ENCODE measurements around the gene WFIKKN1. TPM values are rescaled to one million over a fixed set of nuclear protein-coding genes. Genes with fewer than 3 reads are reported as not detected.

WFIKKN1 gene
- total RNA-seq, 1 experiment from 2014 or later = 0.47 TPM

DNA sequence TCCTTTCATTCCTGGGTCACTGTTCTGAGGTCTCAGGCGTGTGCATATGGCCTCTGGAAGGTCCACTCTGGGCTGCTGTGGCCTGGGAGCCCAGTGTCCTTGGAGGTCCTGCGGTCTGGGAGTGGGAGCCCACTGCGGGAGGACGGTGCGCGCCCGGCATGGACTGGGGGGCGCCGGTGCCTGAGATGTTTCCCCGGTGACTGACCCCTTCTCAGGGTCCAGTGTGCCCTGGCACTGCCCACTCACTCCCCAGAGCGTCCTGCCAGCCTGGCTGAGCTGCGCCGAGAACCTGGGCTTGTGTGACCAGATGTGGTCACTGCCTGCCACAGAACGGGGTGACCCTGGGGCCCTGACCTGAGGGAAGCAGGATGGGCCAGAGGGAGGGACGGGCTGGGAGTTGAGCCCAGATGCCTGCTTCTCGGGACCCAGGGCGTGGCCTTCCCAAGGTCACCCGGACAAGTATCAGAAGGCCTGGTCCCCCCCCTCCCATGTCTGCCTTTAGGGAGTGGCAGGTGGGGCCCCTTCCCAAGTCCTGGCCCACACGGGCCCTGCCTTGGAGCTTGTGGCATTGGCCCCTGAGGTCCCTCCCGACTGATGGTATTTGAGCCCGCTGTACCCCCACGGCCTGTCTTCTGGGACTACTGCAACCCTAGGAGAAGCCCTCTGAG is 43.6 kb downstream of the WFIKKN1 start:
- ATAC-seq = no peak
- RAD21 ChIA-PET (ENCODE audit: low non-redundant PET in 1 of 2, low total read pairs in 2 of 2, uncharacterized antibody in 2 of 2, unreplicated experiment in 2 of 2) = no interaction called here

More for the DNA sequence above, 43.6 kb downstream of the WFIKKN1 start:
- intact Hi-C loops (cut with micrococcal nuclease) = no loop called here
- no peak overlapping the region for H2AFZ ChIP-seq (ENCODE audit: low read depth, low read length, poor library complexity, severe bottlenecking)
- H3K27me3 ChIP-seq (ENCODE audit: insufficient read depth, low read length) = no peaks in the 10 kb centered on the region
- DNase-seq (ENCODE audit: low read depth, low spot score) = no peak
- ChIA-PET CTCF (no interaction called here), POLR2A (no interaction called here)
- no peaks in the 10 kb centered on the region for H3K9me2 ChIP-seq (ENCODE audit: insufficient read depth)
- peaks cover 0 to 4% of the 10 kb centered on the region in 2 experiments; a peak in 1 of 4 replicates for H3K36me3 ChIP-seq (ENCODE audit: control insufficient read depth in 1 of 2, insufficient read depth in 2 of 2, low read length in 2 of 2)
- H3K9ac ChIP-seq (ENCODE audit: low read length) = no peak overlapping the region
- no peaks in the 10 kb centered on the region for H3K9me3 ChIP-seq (ENCODE audit: control insufficient read depth in 1 of 2, insufficient read depth in 1 of 2, low read depth in 1 of 2, low read length in 2 of 2)
- H3K4me2 ChIP-seq (ENCODE audit: low read length) = no peak overlapping the region
- no TSS peak for BruUV-seq (replicated peaks)
- H3K27ac ChIP-seq (ENCODE audit: low read depth, low read length) = no peak overlapping the region
- H3K4me1 ChIP-seq (ENCODE audit: control insufficient read depth in 1 of 2, insufficient read depth in 2 of 2, low read length in 2 of 2) = peaks cover 0 to 6% of the 10 kb centered on the region in 2 experiments; a peak in 1 of 4 replicates
- no peak overlapping the region for H3K4me3 ChIP-seq (replicated peaks in 1 of 2; ENCODE audit: low read depth in 1 of 2, low read length in 2 of 2)
- no peaks in the 10 kb centered on the region for H4K20me1 ChIP-seq (ENCODE audit: insufficient read depth)
- H3K79me2 ChIP-seq (ENCODE audit: insufficient read depth, low read length) = peaks cover 12% of the 10 kb centered on the region
- TF ChIP-seq ZBTB33 (IDR thresholded peaks at IDR 0.05; ENCODE audit: extremely low read depth, insufficient replicate concordance, low read length) = no peak
- TF ChIP-seq, protein P1, sequence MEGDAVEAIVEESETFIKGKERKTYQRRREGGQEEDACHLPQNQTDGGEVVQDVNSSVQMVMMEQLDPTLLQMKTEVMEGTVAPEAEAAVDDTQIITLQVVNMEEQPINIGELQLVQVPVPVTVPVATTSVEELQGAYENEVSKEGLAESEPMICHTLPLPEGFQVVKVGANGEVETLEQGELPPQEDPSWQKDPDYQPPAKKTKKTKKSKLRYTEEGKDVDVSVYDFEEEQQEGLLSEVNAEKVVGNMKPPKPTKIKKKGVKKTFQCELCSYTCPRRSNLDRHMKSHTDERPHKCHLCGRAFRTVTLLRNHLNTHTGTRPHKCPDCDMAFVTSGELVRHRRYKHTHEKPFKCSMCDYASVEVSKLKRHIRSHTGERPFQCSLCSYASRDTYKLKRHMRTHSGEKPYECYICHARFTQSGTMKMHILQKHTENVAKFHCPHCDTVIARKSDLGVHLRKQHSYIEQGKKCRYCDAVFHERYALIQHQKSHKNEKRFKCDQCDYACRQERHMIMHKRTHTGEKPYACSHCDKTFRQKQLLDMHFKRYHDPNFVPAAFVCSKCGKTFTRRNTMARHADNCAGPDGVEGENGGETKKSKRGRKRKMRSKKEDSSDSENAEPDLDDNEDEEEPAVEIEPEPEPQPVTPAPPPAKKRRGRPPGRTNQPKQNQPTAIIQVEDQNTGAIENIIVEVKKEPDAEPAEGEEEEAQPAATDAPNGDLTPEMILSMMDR (IDR thresholded peaks at IDR 0.05 in 2 of 3, conservative IDR thresholded peaks at IDR 0.05 in 1 of 3; ENCODE audit: borderline replicate concordance in 1 of 3, insufficient read depth in 1 of 3, low read depth in 2 of 3, low read length in 2 of 3) = no peak
